Caco-2 (cell line): ENCODE results near the gene CTNNA2. TPM values are rescaled to one million over a fixed set of nuclear protein-coding genes. Genes with fewer than 3 reads are reported as not detected.

Experiments used
- BruUV-seq: library from RNA; stranded (reverse); fragments of 400-500 nt; replicated peaks from 2 replicates; lab custom pipeline; 2021; lab: Mats Ljungman, UMichigan
- CTCF ChIA-PET: fragments of 300-600 bp; sonication (Branson Sonifier 250); formaldehyde crosslinking; loops from one replicate; lab custom pipeline; 2022; ENCODE audit warnings: antibody characterized with exemption; lab: Charles Lee
- POLR2A ChIA-PET: fragments of 300-600 bp; sonication (Branson Sonifier 250); formaldehyde crosslinking; loops from one replicate; lab custom pipeline; 2022; ENCODE audit warnings: antibody characterized with exemption; lab: Charles Lee
- DNase-seq, 2 experiments: peaks; one replicate each; pipeline versions ENCODE4 v3.0.0 to v3.0.0-alpha.2; 2020 to 2022
- H3K27me3 ChIP-seq: replicated peaks from 2 replicates; pipeline ENCODE4 v1.6.0; 2011; ENCODE audit warnings: low read length; ENCODE audit not compliant: control insufficient read depth, insufficient read depth
- H3K36me3 ChIP-seq: 2 replicates; pipeline ENCODE4 v1.5.1; 2011; ENCODE audit warnings: low read length; ENCODE audit not compliant: control insufficient read depth, insufficient read depth
- H3K4me1 ChIP-seq: fragments of 250-450 bp; sonication (Bioruptor Pico); 2 replicates; pipeline ENCODE4 v1.5.1; 2020; ENCODE audit warnings: mild to moderate bottlenecking
- H3K4me3 ChIP-seq: 2 replicates; pipeline ENCODE4 v1.5.1; 2011; ENCODE audit warnings: low read depth, mild to moderate bottlenecking, control low read depth, low read length
- H3K9me3 ChIP-seq: fragments of 250-450 bp; sonication (Bioruptor Pico); 2 replicates; pipeline ENCODE4 v1.5.1; 2020; ENCODE audit warnings: mild to moderate bottlenecking, moderate library complexity
- H3K27ac Mint-ChIP-seq: one replicate; pipeline ENCODE4 v1.8.0; 2022; ENCODE audit warnings: mixed read lengths; ENCODE audit not compliant: unreplicated experiment
- H3K27me3 Mint-ChIP-seq: one replicate; pipeline ENCODE4 v1.8.0; 2022; ENCODE audit warnings: mixed read lengths; ENCODE audit not compliant: insufficient read depth, unreplicated experiment
- H3K36me3 Mint-ChIP-seq: one replicate; pipeline ENCODE4 v1.8.0; 2022; ENCODE audit warnings: mild to moderate bottlenecking, mixed read lengths; ENCODE audit not compliant: insufficient read depth, unreplicated experiment
- H3K4me1 Mint-ChIP-seq: one replicate; pipeline ENCODE4 v1.8.0; 2022; ENCODE audit warnings: low read depth, mixed read lengths; ENCODE audit not compliant: unreplicated experiment
- H3K4me3 Mint-ChIP-seq: one replicate; pipeline ENCODE4 v1.8.0; 2022; ENCODE audit warnings: mild to moderate bottlenecking, moderate library complexity, mixed read lengths; ENCODE audit not compliant: unreplicated experiment
- H3K9me3 Mint-ChIP-seq: one replicate; pipeline ENCODE4 v1.8.0; 2022; ENCODE audit warnings: mixed read lengths; ENCODE audit not compliant: unreplicated experiment
- intact Hi-C: fragments of 100-400 bp; cut with micrococcal nuclease; formaldehyde crosslinking; loops from one replicate; pipeline ENCODE4 v1.10.0; 2022; ENCODE audit not compliant: unreplicated experiment
- total RNA-seq: library from RNA; stranded (reverse); gene quantifications from 2 replicates; pipeline ENCODE4 v1.2.3, GENCODE V29; 2022
- TF ChIP-seq, protein P1 (sequence below), 2 experiments: fragments of 200-600 bp in 1 of 2; IDR thresholded peaks; 1 replicate in 1 of 2; 2 replicates in 1 of 2; pipeline versions ENCODE4 v1.5.1 to v1.8.0; 2011 to 2022; ENCODE audit warnings: antibody characterized with exemption in 1 of 2, control low read depth in 1 of 2, inconsistent platforms in 1 of 2, low read depth in 1 of 2, low read length in 1 of 2, mild to moderate bottlenecking in 1 of 2, moderate library complexity in 1 of 2; ENCODE audit not compliant: insufficient read depth in 1 of 2, severe bottlenecking in 1 of 2, unreplicated experiment in 1 of 2

CTNNA2 gene
- total RNA-seq, 1 experiment from 2014 or later, result not detected

- H3K4me1 ChIP-seq, result no peaks in the 10 kb centered on the region
- no peaks in the 10 kb centered on the region for H3K9me3 ChIP-seq
- H3K27ac Mint-ChIP-seq, result no peak overlapping the region
- H3K36me3 ChIP-seq, result no peaks in the 10 kb centered on the region
- TF ChIP-seq, protein P1, sequence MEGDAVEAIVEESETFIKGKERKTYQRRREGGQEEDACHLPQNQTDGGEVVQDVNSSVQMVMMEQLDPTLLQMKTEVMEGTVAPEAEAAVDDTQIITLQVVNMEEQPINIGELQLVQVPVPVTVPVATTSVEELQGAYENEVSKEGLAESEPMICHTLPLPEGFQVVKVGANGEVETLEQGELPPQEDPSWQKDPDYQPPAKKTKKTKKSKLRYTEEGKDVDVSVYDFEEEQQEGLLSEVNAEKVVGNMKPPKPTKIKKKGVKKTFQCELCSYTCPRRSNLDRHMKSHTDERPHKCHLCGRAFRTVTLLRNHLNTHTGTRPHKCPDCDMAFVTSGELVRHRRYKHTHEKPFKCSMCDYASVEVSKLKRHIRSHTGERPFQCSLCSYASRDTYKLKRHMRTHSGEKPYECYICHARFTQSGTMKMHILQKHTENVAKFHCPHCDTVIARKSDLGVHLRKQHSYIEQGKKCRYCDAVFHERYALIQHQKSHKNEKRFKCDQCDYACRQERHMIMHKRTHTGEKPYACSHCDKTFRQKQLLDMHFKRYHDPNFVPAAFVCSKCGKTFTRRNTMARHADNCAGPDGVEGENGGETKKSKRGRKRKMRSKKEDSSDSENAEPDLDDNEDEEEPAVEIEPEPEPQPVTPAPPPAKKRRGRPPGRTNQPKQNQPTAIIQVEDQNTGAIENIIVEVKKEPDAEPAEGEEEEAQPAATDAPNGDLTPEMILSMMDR (IDR thresholded peaks at IDR 0.05; ENCODE audit: insufficient read depth in 1 of 2, low read depth in 1 of 2, low read length in 1 of 2, severe bottlenecking in 1 of 2, unreplicated experiment in 1 of 2), result peak in 1 of 2 experiments; percentile 26
- H3K27me3 Mint-ChIP-seq, result peaks cover 3% of the 10 kb centered on the region
- intact Hi-C loops, result loop anchor here (1.0 kb wide), 1 partner anchor 185 kb away; no protein-coding TSS in a partner anchor
- no peaks in the 10 kb centered on the region for H3K4me1 Mint-ChIP-seq
- ChIA-PET CTCF (interaction anchor here (0.7 kb wide), 2 partner anchors 185 to 186 kb away, joined by 3 read pairs; no protein-coding TSS in a partner anchor), POLR2A (no interaction called here)
- no peak overlapping the region for H3K4me3 ChIP-seq
- no peaks in the 10 kb centered on the region for H3K9me3 Mint-ChIP-seq
- peak; percentile 54 to 56 for DNase-seq
- H3K27me3 ChIP-seq, result no peaks in the 10 kb centered on the region
- BruUV-seq, result no TSS peak
- no peaks in the 10 kb centered on the region for H3K36me3 Mint-ChIP-seq
- H3K4me3 Mint-ChIP-seq, result no peak overlapping the region
Observed at GRCh38 chr2:79670198-79670597, 157.3 kb downstream of the CTNNA2 start.

- Mint-ChIP-seq H3K27me3 (peaks cover 3% of the 10 kb centered on the region), H3K36me3 (no peaks in the 10 kb centered on the region), H3K27ac (no peak overlapping the region), H3K9me3 (no peaks in the 10 kb centered on the region), H3K4me3 (no peak overlapping the region), H3K4me1 (no peaks in the 10 kb centered on the region)
- intact Hi-C loops, result no loop called here
- no peaks in the 10 kb centered on the region for H3K36me3 ChIP-seq
- no peaks in the 10 kb centered on the region; the same call in 1 of the 2 replicates for H3K27me3 ChIP-seq
- H3K4me3 ChIP-seq, result no peak overlapping the region
- ChIA-PET POLR2A (no interaction called here), CTCF (interaction anchor here (0.6 kb wide), 1 partner anchor 934 kb away, joined by 3 read pairs; no protein-coding TSS in a partner anchor)
- H3K4me1 ChIP-seq, result no peaks in the 10 kb centered on the region
- no peaks in the 10 kb centered on the region for H3K9me3 ChIP-seq
- TF ChIP-seq, protein P1 (IDR thresholded peaks at IDR 0.05; ENCODE audit: insufficient read depth in 1 of 2, low read depth in 1 of 2, low read length in 1 of 2, severe bottlenecking in 1 of 2, unreplicated experiment in 1 of 2), result no peak
- BruUV-seq, result no TSS peak
- no peak for DNase-seq
Observed at GRCh38 chr2:79686884-79687283, 174.0 kb downstream of the CTNNA2 start.

- no peak overlapping the region for H3K27ac Mint-ChIP-seq
- H3K27me3 Mint-ChIP-seq, result no peaks in the 10 kb centered on the region
- CTCF ChIA-PET, result no interaction called here
- no peaks in the 10 kb centered on the region for H3K4me1 Mint-ChIP-seq
- intact Hi-C loops, result no loop called here
- no peaks in the 10 kb centered on the region for H3K36me3 ChIP-seq
- no peaks in the 10 kb centered on the region for H3K36me3 Mint-ChIP-seq
- TF ChIP-seq, protein P1 (IDR thresholded peaks at IDR 0.05; ENCODE audit: insufficient read depth in 1 of 2, low read depth in 1 of 2, low read length in 1 of 2, severe bottlenecking in 1 of 2, unreplicated experiment in 1 of 2), result no peak
- no peaks in the 10 kb centered on the region for H3K27me3 ChIP-seq
- H3K4me3 Mint-ChIP-seq, result no peak overlapping the region
- H3K9me3 Mint-ChIP-seq, result no peaks in the 10 kb centered on the region
- no peaks in the 10 kb centered on the region for H3K9me3 ChIP-seq
- no peak for DNase-seq
- BruUV-seq, result no TSS peak
- POLR2A ChIA-PET, result no interaction called here
- no peak overlapping the region for H3K4me3 ChIP-seq
- H3K4me1 ChIP-seq, result no peaks in the 10 kb centered on the region
Observed at GRCh38 chr2:79695248-79695647, 182.4 kb downstream of the CTNNA2 start.
